GM18951 (cell line): ENCODE measurements around the gene RECQL5.

Experiments used
- POLR2A ChIP-seq: IDR thresholded peaks from 4 replicates; pipeline ENCODE4 v1.6.1; 2011; ENCODE audit warnings: mild to moderate bottlenecking; ENCODE audit not compliant: insufficient read length, insufficient read depth; ENCODE audit errors: extremely low read depth
- in situ Hi-C: fragments of 300-500 bp; cut with MboI; formaldehyde crosslinking; loops from one replicate; pipeline ENCODE4 v1.12.0; 2022; ENCODE audit warnings: low sequenced_read_pairs, mixed read lengths, inconsistent platforms; ENCODE audit not compliant: unreplicated experiment

The RECQL5 gene

DNA sequence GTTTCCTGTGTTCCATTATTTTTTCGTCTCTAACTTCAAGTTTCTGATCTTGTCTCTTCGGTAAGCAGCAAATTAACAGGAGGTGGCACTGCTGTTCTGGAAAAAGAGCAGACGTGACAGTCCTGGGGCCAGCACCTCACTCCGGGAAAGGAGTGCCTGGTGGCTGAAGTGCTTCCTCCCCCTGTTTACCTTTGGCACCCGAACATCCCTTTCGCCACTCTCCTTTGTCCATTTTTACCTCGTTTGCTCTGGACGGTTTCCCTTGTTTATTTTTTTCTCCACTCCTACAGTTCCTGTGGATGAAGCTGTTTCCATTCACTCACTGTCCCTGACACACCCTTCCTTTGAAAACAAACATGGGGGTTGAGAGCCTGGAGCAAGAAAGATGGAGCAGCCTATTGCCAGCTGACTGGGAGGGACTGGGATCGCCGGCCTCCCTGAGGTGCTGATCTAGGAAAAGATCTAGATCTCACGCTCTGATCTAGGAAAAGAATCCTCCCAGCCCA lies 12.8 kb upstream of the RECQL5 start:
- in situ Hi-C loops: loop anchor here (10.0 kb wide), 1 partner anchor 65 kb away; no protein-coding TSS in a partner anchor
- no peak for TF ChIP-seq POLR2A

DNA sequence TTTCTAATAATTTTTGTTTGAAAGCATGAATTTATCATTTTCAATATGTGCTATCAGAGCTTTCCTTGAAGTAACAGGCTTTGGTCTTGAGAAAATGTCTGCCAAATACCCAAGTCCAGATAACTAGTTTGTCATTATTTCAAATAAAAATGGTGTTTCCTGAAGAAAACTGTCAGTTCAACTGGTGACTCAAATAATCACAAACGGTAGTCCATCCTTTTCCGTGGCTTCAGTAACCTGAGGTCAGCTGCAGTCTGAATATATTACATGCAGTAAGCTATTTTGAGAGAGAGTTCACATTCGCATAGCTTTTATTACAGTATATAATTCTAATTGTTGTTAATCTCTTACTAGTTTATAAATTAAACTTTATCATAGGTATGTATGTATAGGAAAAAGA lies 9.5 kb upstream of the RECQL5 start:
- in situ Hi-C loops: no loop called here

DNA sequence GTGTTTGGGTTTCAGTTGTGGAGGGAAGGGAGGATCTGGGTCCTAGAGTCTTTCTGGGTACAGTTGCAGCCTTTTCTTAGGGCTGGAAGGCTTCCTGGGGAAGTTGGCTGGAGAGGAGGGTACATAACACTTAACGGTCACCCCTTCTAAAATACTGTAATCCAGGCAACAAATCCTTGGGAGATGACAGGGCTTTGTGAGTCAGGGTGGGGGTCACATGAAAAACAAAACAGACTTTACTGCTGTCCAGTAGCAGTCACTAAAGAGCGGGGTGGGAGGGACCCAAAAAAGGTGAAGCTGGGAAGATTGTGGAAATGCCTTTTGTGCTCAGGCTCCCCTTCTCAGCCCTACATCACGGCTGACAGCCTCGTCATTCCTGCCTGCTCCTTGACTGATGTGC lies 6.5 kb upstream of the RECQL5 start:
- in situ Hi-C loops: no loop called here
- no peak for TF ChIP-seq POLR2A

More for the DNA sequence above, 9.5 kb upstream of the RECQL5 start:
- TF ChIP-seq POLR2A: no peak

GRCh38 chr17:75672011-75672410 lies 5.1 kb upstream of the RECQL5 start:
- no peak for TF ChIP-seq POLR2A
- in situ Hi-C loops: no loop called here

DNA sequence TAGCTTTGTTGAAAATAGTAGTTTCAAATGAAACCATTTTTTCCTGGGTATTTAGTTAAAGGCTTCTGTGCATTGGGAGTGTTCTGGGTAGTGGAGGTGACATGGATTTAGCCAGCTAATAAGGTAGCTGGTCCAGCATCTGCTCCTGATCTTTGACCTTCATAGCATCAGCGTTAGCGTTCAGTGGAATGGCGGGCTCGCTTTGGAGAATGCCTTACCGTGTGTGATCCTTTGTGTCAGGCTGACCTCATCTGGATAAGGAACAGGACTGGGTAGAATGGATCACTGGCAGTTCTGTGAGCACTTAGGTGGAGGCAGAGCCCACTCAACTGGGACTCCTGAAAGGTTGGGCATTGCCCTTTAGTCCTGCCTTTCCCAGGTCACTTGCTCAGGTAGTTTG lies 3.9 kb upstream of the RECQL5 start:
- no peak for TF ChIP-seq POLR2A
- in situ Hi-C loops: no loop called here

- TF ChIP-seq POLR2A: no peak
- in situ Hi-C loops: no loop called here
Measured at GRCh38 chr17:75668489-75668888, 1.5 kb upstream of the RECQL5 start.

- in situ Hi-C loops: no loop called here
- TF ChIP-seq POLR2A: no peak
Measured at GRCh38 chr17:75667825-75668224, 871 bp upstream of the RECQL5 start.

DNA sequence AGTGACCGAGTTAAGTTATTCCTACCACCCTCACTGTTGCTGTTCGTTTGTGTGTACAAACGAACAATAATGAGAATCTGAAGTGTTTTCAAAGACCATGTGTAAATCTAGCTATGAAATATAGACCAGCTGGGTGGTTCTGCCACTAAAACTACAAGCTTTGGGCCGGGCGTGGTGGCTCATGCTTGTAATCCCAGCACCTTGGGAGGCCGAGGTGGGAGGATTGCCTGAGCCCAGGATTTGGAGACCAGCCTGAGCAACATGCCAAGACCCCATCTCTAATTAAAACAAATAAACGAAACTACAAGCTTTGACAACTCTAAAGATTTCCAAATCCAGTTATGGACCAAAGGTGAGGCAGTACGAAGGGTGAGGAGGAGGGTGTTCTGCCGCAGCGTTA lies 973 bp downstream of the RECQL5 start:
- TF ChIP-seq POLR2A: no peak
- in situ Hi-C loops: no loop called here

DNA sequence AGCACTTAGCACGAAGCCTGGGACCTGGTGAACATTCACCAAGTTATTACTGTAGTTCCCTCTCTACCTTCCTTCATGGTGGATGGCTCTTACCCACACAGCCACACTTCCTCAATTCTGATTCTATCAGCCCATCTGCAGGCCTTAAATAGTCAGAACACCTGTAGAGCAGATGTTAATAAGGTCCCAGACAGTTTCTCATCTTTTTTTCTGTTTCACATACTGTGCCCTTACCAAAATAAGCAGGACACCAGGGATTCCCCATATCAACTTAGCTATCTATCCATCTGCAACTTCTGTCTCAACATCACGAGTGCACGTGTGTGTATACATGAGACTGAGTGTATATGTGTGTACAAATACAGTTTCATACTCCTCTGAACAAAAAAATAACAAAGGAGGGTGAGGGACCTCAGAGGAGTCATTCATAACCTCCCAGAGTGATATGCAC lies 2.8 kb downstream of the RECQL5 start:
- no peak for TF ChIP-seq POLR2A
- in situ Hi-C loops: no loop called here

GRCh38 chr17:75662511-75662910 lies 4.4 kb downstream of the RECQL5 start:
- no peak for TF ChIP-seq POLR2A
- in situ Hi-C loops: no loop called here

DNA sequence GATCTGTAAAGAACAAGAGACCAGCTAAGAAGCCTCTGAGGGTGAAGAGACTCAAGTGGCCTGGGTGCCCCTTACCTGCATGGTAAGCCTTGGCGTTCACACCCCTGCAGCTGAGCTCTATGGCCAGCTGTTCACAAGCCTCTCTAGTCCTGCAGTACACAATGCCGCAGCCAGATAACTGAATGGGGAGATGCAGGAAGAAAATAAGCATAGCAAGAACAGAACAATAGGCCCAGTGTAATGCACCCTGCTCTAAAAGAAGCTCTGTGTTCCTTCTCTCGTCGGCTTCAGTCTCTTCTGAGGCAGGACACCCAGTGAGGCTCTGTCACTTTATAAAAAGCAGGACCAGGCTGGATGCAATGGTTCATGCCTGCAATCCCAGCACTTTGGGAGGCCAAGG lies 5.4 kb downstream of the RECQL5 start:
- in situ Hi-C loops: no loop called here
- no peak for TF ChIP-seq POLR2A

GRCh38 chr17:75658237-75658636 lies 8.7 kb downstream of the RECQL5 start:
- in situ Hi-C loops: no loop called here
- no peak for TF ChIP-seq POLR2A

- no peak for TF ChIP-seq POLR2A
- in situ Hi-C loops: no loop called here
Measured at GRCh38 chr17:75654176-75654575, 12.8 kb downstream of the RECQL5 start.

GRCh38 chr17:75652934-75653549 lies 13.9 kb downstream of the RECQL5 start:
- in situ Hi-C loops: no loop called here
- no peak for TF ChIP-seq POLR2A
